Skeletal muscle satellite cell (primary cell): Measurements from ENCODE around the gene KRT85.

Experiments
- H3K27me3 ChIP-seq: 2 replicates; pipeline ENCODE4 v1.7.0; 2013; ENCODE audit warnings: low read length; ENCODE audit not compliant: control insufficient read depth, insufficient read depth
- H3K36me3 ChIP-seq: 2 replicates; pipeline ENCODE4 v1.7.0; 2013; ENCODE audit warnings: mild to moderate bottlenecking, control low read depth, low read length; ENCODE audit not compliant: insufficient read depth
- H3K4me1 ChIP-seq: 2 replicates; pipeline ENCODE4 v1.7.0; 2013; ENCODE audit warnings: low read length; ENCODE audit not compliant: control insufficient read depth, insufficient read depth
- H3K4me2 ChIP-seq: 2 replicates; pipeline ENCODE4 v1.7.0; 2013; ENCODE audit warnings: mild to moderate bottlenecking, low read length
- H3K4me3 ChIP-seq: 2 replicates; pipeline ENCODE4 v1.7.0; 2013; ENCODE audit warnings: low read length
- H3K9ac ChIP-seq: 2 replicates; pipeline ENCODE4 v1.7.0; 2013; ENCODE audit warnings: mild to moderate bottlenecking, low read depth, low read length, moderate library complexity
- H3K9me3 ChIP-seq: replicated peaks from 2 replicates; pipeline ENCODE4 v1.7.0; 2013; ENCODE audit warnings: mild to moderate bottlenecking, control low read depth, low read length

Gene KRT85

GRCh38 chr12:52403561-52403960 lies 36.3 kb upstream of the KRT85 start:
- Histone ChIP-seq H3K9ac (no peak overlapping the region), H3K9me3 (no peaks in the 10 kb centered on the region), H3K4me2 (no peak overlapping the region), H3K4me3 (no peak overlapping the region), H3K4me1 (no peaks in the 10 kb centered on the region), H3K36me3 (no peaks in the 10 kb centered on the region), H3K27me3 (peaks cover 67% of the 10 kb centered on the region)

GRCh38 chr12:52402873-52403540 lies 35.7 kb upstream of the KRT85 start:
- Histone ChIP-seq H3K4me3 (no peak overlapping the region), H3K4me1 (no peaks in the 10 kb centered on the region), H3K27me3 (peaks cover 68% of the 10 kb centered on the region), H3K9ac (no peak overlapping the region), H3K9me3 (no peaks in the 10 kb centered on the region), H3K36me3 (no peaks in the 10 kb centered on the region), H3K4me2 (no peak overlapping the region)

- H3K9ac ChIP-seq: no peak overlapping the region
- H3K9me3 ChIP-seq: no peaks in the 10 kb centered on the region
- H3K4me2 ChIP-seq: no peak overlapping the region
- peaks cover 70% of the 10 kb centered on the region for H3K27me3 ChIP-seq
- H3K36me3 ChIP-seq: no peaks in the 10 kb centered on the region
- H3K4me3 ChIP-seq: no peak overlapping the region
- H3K4me1 ChIP-seq: no peaks in the 10 kb centered on the region
Observed at GRCh38 chr12:52402377-52402776, 35.1 kb upstream of the KRT85 start.

GRCh38 chr12:52401926-52402325 lies 34.6 kb upstream of the KRT85 start:
- peaks cover 73% of the 10 kb centered on the region for H3K27me3 ChIP-seq
- no peak overlapping the region for H3K4me3 ChIP-seq
- no peak overlapping the region for H3K4me2 ChIP-seq

GRCh38 chr12:52401526-52401925 lies 34.2 kb upstream of the KRT85 start:
- H3K9ac ChIP-seq: no peak overlapping the region

More at GRCh38 chr12:52401926-52402325, 34.6 kb upstream of the KRT85 start:
- Histone ChIP-seq H3K9me3 (no peaks in the 10 kb centered on the region), H3K4me1 (no peaks in the 10 kb centered on the region), H3K36me3 (no peaks in the 10 kb centered on the region), H3K9ac (no peak overlapping the region)

GRCh38 chr12:52400906-52401305 lies 33.6 kb upstream of the KRT85 start:
- Histone ChIP-seq H3K4me3 (no peak overlapping the region), H3K27me3 (peaks cover 80% of the 10 kb centered on the region), H3K4me1 (no peaks in the 10 kb centered on the region), H3K36me3 (no peaks in the 10 kb centered on the region), H3K9me3 (no peaks in the 10 kb centered on the region), H3K4me2 (no peak overlapping the region), H3K9ac (no peak overlapping the region)

More at GRCh38 chr12:52401526-52401925, 34.2 kb upstream of the KRT85 start:
- no peaks in the 10 kb centered on the region for H3K36me3 ChIP-seq
- peaks cover 76% of the 10 kb centered on the region for H3K27me3 ChIP-seq
- H3K4me3 ChIP-seq: no peak overlapping the region
- H3K4me2 ChIP-seq: no peak overlapping the region
- no peaks in the 10 kb centered on the region for H3K4me1 ChIP-seq
- H3K9me3 ChIP-seq: no peaks in the 10 kb centered on the region

- Histone ChIP-seq H3K27me3 (peaks cover 81% of the 10 kb centered on the region), H3K9ac (no peak overlapping the region), H3K4me3 (no peak overlapping the region)
Observed at GRCh38 chr12:52399756-52400155, 32.5 kb upstream of the KRT85 start.

GRCh38 chr12:52398176-52398575 lies 30.9 kb upstream of the KRT85 start:
- H3K36me3 ChIP-seq: no peaks in the 10 kb centered on the region
- peaks cover 81% of the 10 kb centered on the region for H3K27me3 ChIP-seq
- H3K9me3 ChIP-seq: no peaks in the 10 kb centered on the region
- no peak overlapping the region for H3K4me3 ChIP-seq
- H3K4me1 ChIP-seq: no peaks in the 10 kb centered on the region
- H3K4me2 ChIP-seq: no peak overlapping the region
- no peak overlapping the region for H3K9ac ChIP-seq

More at GRCh38 chr12:52399756-52400155, 32.5 kb upstream of the KRT85 start:
- H3K9me3 ChIP-seq: no peaks in the 10 kb centered on the region
- H3K36me3 ChIP-seq: no peaks in the 10 kb centered on the region
- H3K4me1 ChIP-seq: no peaks in the 10 kb centered on the region
- H3K4me2 ChIP-seq: no peak overlapping the region

- H3K27me3 ChIP-seq: peaks cover 67% of the 10 kb centered on the region
- H3K36me3 ChIP-seq: no peaks in the 10 kb centered on the region
- no peaks in the 10 kb centered on the region for H3K4me1 ChIP-seq
- H3K4me2 ChIP-seq: no peak overlapping the region
- no peak overlapping the region for H3K9ac ChIP-seq
- no peak overlapping the region for H3K4me3 ChIP-seq
- H3K9me3 ChIP-seq: no peaks in the 10 kb centered on the region
Observed at GRCh38 chr12:52396656-52397055, 29.4 kb upstream of the KRT85 start.

- Histone ChIP-seq H3K4me3 (no peak overlapping the region), H3K9ac (no peak overlapping the region), H3K27me3 (peaks cover 59% of the 10 kb centered on the region), H3K4me1 (no peaks in the 10 kb centered on the region), H3K9me3 (no peaks in the 10 kb centered on the region), H3K4me2 (no peak overlapping the region), H3K36me3 (no peaks in the 10 kb centered on the region)
Observed at GRCh38 chr12:52395761-52396434, 28.6 kb upstream of the KRT85 start.

GRCh38 chr12:52394836-52395405 lies 27.6 kb upstream of the KRT85 start:
- no peaks in the 10 kb centered on the region for H3K4me1 ChIP-seq
- H3K9me3 ChIP-seq: no peaks in the 10 kb centered on the region
- no peaks in the 10 kb centered on the region for H3K36me3 ChIP-seq
- peaks cover 55% of the 10 kb centered on the region for H3K27me3 ChIP-seq
- H3K4me2 ChIP-seq: no peak overlapping the region
- no peak overlapping the region for H3K4me3 ChIP-seq
- no peak overlapping the region for H3K9ac ChIP-seq
